ENCODE data around the gene GDI1.

The GDI1 gene

GRCh38 chrX:154468217-154468616 is 31.3 kb downstream of the GDI1 start:
- POLR2A ChIA-PET = interaction anchor here (0.6 to 1.5 kb wide), 3 partner anchors 9 to 51 kb away, joined by 3 to 4 read pairs (median 3); partner anchors contain the start of gene SLC10A3
- TF ChIP-seq SP2 (tag by site-specific recombination; IDR thresholded peaks at IDR 0.05) = no peak
- TF ChIP-seq, protein P1, sequence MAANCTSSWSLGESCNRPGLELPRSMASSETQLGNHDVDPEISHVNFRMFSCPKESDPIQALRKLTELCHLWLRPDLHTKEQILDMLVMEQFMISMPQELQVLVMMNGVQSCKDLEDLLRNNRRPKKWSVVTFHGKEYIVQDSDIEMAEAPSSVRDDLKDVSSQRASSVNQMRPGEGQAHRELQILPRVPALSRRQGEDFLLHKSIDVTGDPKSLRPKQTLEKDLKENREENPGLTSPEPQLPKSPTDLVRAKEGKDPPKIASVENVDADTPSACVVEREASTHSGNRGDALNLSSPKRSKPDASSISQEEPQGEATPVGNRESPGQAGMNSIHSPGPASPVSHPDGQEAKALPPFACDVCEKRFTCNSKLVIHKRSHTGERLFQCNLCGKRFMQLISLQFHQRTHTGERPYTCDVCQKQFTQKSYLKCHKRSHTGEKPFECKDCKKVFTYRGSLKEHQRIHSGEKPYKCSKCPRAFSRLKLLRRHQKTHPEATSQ (tag by site-specific recombination; IDR thresholded peaks at IDR 0.05) = no peak
- no peak for TF ChIP-seq ZNF473 (tag by site-specific recombination; IDR thresholded peaks at IDR 0.05)
- TF ChIP-seq ZNF398 (tag by site-specific recombination; IDR thresholded peaks at IDR 0.05) = no peak
- no peak for TF ChIP-seq ZNF248 (tag by site-specific recombination; IDR thresholded peaks at IDR 0.05)
- no peak for TF ChIP-seq ZFP41 (tag by site-specific recombination; IDR thresholded peaks at IDR 0.05; ENCODE audit: borderline replicate concordance)
- no peak for TF ChIP-seq ZNF549 (tag by site-specific recombination; IDR thresholded peaks at IDR 0.05)
- no peak for TF ChIP-seq YY1 (tag by site-specific recombination; IDR thresholded peaks at IDR 0.05)
- TF ChIP-seq OVOL3 (tag by site-specific recombination; IDR thresholded peaks at IDR 0.05) = no peak
- TF ChIP-seq, protein P2, sequence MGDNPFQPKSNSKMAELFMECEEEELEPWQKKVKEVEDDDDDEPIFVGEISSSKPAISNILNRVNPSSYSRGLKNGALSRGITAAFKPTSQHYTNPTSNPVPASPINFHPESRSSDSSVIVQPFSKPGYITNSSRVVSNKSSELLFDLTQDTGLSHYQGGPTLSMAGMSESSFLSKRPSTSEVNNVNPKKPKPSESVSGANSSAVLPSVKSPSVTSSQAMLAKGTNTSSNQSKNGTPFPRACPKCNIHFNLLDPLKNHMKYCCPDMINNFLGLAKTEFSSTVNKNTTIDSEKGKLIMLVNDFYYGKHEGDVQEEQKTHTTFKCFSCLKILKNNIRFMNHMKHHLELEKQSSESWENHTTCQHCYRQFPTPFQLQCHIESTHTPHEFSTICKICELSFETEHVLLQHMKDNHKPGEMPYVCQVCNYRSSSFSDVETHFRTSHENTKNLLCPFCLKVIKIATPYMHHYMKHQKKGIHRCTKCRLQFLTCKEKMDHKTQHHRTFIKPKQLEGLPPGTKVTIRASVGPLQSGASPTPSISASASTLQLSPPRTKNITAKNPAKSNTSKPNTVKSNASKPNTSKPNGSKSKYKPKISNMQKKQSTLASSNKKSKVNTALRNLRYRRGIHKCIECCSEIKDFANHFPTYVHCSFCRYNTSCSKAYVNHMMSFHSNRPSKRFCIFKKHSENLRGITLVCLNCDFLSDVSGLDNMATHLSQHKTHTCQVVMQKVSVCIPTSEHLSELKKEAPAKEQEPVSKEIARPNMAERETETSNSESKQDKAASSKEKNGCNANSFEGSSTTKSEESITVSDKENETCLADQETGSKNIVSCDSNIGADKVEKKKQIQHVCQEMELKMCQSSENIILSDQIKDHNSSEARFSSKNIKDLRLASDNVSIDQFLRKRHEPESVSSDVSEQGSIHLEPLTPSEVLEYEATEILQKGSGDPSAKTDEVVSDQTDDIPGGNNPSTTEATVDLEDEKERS (tag by site-specific recombination; IDR thresholded peaks at IDR 0.05) = no peak
- TF ChIP-seq BCL11A (tag by site-specific recombination; IDR thresholded peaks at IDR 0.05; ENCODE audit: low read depth) = no peak
- no peak for TF ChIP-seq GLI2 (tag by site-specific recombination; IDR thresholded peaks at IDR 0.05; ENCODE audit: borderline replicate concordance, low read depth)
- CTCF ChIA-PET = interaction anchor here (0.5 to 0.6 kb wide), 2 partner anchors 49 to 523 kb away, joined by 4 to 5 read pairs; no protein-coding TSS in a partner anchor
- Histone ChIP-seq H3K27ac (ENCODE audit: extremely low read depth, low read depth, low read length) (no peak overlapping the region), H3K36me3 (ENCODE audit: control insufficient read depth in 2 of 2, insufficient read depth in 1 of 2, low read length in 2 of 2) (peaks cover 0 to 91% of the 10 kb centered on the region in 2 experiments; a peak in 1 of 3 replicates), H3K9me3 (ENCODE audit: control insufficient read depth, insufficient read depth, low read depth, low read length) (no peaks in the 10 kb centered on the region), H3K4me1 (ENCODE audit: control insufficient read depth, insufficient read depth, low read length) (no peaks in the 10 kb centered on the region), H3K4me3 (ENCODE audit: low read depth, low read length) (no peak overlapping the region)

GRCh38 chrX:154469114-154469513 is 32.2 kb downstream of the GDI1 start:
- no peak for TF ChIP-seq ZNF248 (tag by site-specific recombination; IDR thresholded peaks at IDR 0.05)
- no peak for TF ChIP-seq ZNF555 (tag by site-specific recombination; conservative IDR thresholded peaks at IDR 0.05)
- no peak for TF ChIP-seq ZNF214 (tag by site-specific recombination; IDR thresholded peaks at IDR 0.05; ENCODE audit: borderline replicate concordance)
- TF ChIP-seq TRIM28 (IDR thresholded peaks at IDR 0.05; ENCODE audit: borderline replicate concordance, low read length) = no peak
- no peak for TF ChIP-seq SP3 (tag by site-specific recombination; IDR thresholded peaks at IDR 0.05)
- TF ChIP-seq ZNF707 (tag by site-specific recombination; IDR thresholded peaks at IDR 0.05) = no peak
- TF ChIP-seq ZNF302 (tag by site-specific recombination; IDR thresholded peaks at IDR 0.05; ENCODE audit: low read depth) = no peak
- no peak for TF ChIP-seq ZNF10 (tag by site-specific recombination; IDR thresholded peaks at IDR 0.05)
- no peaks in the 10 kb centered on the region for H3K4me1 ChIP-seq (ENCODE audit: control insufficient read depth, insufficient read depth, low read length)
- no peak overlapping the region for H3K4me3 ChIP-seq (ENCODE audit: low read depth, low read length)
- no peak overlapping the region for H3K27ac ChIP-seq (ENCODE audit: extremely low read depth, low read depth, low read length)
- POLR2A ChIA-PET = interaction anchor here (0.5 to 1.5 kb wide), 3 partner anchors 10 to 52 kb away, joined by 3 to 4 read pairs (median 3); partner anchors contain the start of gene SLC10A3
- H3K36me3 ChIP-seq (ENCODE audit: control insufficient read depth in 2 of 2, insufficient read depth in 1 of 2, low read length in 2 of 2) = peaks cover 0 to 89% of the 10 kb centered on the region in 2 experiments; a peak in 2 of 3 replicates
- CTCF ChIA-PET = no interaction called here
- H3K9me3 ChIP-seq (ENCODE audit: control insufficient read depth, insufficient read depth, low read depth, low read length) = no peaks in the 10 kb centered on the region

Data from HEK293 (cell line).